ENCODE data around the gene EYS. TPM values are rescaled to one million over a fixed set of nuclear protein-coding genes. Genes with fewer than 3 reads are reported as not detected.

The EYS gene
- total and polyA plus RNA-seq, 2 donors from 2014 or later = not detected

- no peaks in the 10 kb centered on the region for H3K4me1 ChIP-seq (ENCODE audit: control insufficient read depth in 2 of 3, insufficient read depth in 2 of 3, low read depth in 1 of 3, low read length in 3 of 3)
- no peak overlapping the region for H3K4me3 ChIP-seq (ENCODE audit: low read length in 3 of 3)
- TF ChIP-seq CTCF (IDR thresholded peaks at IDR 0.05; ENCODE audit: borderline replicate concordance, extremely low read depth, insufficient read depth) = no peak
- no peak overlapping the region for H3K9ac ChIP-seq (ENCODE audit: low read length in 3 of 3)
- no peaks in the 10 kb centered on the region for H3K36me3 ChIP-seq (ENCODE audit: control insufficient read depth in 2 of 3, insufficient read depth in 3 of 3, low read length in 3 of 3)
- no peaks in the 10 kb centered on the region for H3K27me3 ChIP-seq (ENCODE audit: control insufficient read depth, insufficient read depth, low read length)
- FAIRE-seq (no peak), DNase-seq (no peak)
- intact Hi-C loops (cut with DNase I) = no loop called here
- H3K27ac ChIP-seq (ENCODE audit: low read depth in 2 of 2, low read length in 2 of 2) = no peak overlapping the region
- H3K9me3 ChIP-seq (ENCODE audit: control insufficient read depth in 2 of 3, insufficient read depth in 1 of 3, low read length in 3 of 3) = no peaks in the 10 kb centered on the region
Observed at GRCh38 chr6:65055545-65055944, 651.5 kb downstream of the EYS start.

GRCh38 chr6:65052626-65053025, 654.4 kb downstream of the EYS start:
- TF ChIP-seq CTCF (IDR thresholded peaks at IDR 0.05; ENCODE audit: borderline replicate concordance, extremely low read depth, insufficient read depth) = no peak
- no peaks in the 10 kb centered on the region for H3K9me3 ChIP-seq (ENCODE audit: control insufficient read depth in 2 of 3, insufficient read depth in 1 of 3, low read length in 3 of 3)
- H3K27ac ChIP-seq (ENCODE audit: low read depth in 2 of 2, low read length in 2 of 2) = no peak overlapping the region
- H3K4me1 ChIP-seq (ENCODE audit: control insufficient read depth in 2 of 3, insufficient read depth in 2 of 3, low read depth in 1 of 3, low read length in 3 of 3) = no peaks in the 10 kb centered on the region
- no peak for FAIRE-seq
- no peaks in the 10 kb centered on the region for H3K36me3 ChIP-seq (ENCODE audit: control insufficient read depth in 2 of 3, insufficient read depth in 3 of 3, low read length in 3 of 3)
- H3K27me3 ChIP-seq (ENCODE audit: control insufficient read depth, insufficient read depth, low read length) = no peaks in the 10 kb centered on the region
- no peak overlapping the region for H3K9ac ChIP-seq (ENCODE audit: low read length in 3 of 3)
- no peak overlapping the region for H3K4me3 ChIP-seq (ENCODE audit: low read length in 3 of 3)
- intact Hi-C loops (cut with DNase I) = no loop called here
- no peak for DNase-seq

- no peak for DNase-seq
- Histone ChIP-seq H3K9ac (ENCODE audit: low read length in 3 of 3) (no peak overlapping the region), H3K4me3 (ENCODE audit: low read length in 3 of 3) (no peak overlapping the region), H3K9me3 (ENCODE audit: control insufficient read depth in 2 of 3, insufficient read depth in 1 of 3, low read length in 3 of 3) (no peaks in the 10 kb centered on the region), H3K27ac (ENCODE audit: low read depth in 2 of 2, low read length in 2 of 2) (no peak overlapping the region), H3K36me3 (ENCODE audit: control insufficient read depth in 2 of 3, insufficient read depth in 3 of 3, low read length in 3 of 3) (no peaks in the 10 kb centered on the region), H3K27me3 (ENCODE audit: control insufficient read depth, insufficient read depth, low read length) (no peaks in the 10 kb centered on the region), H3K4me1 (ENCODE audit: control insufficient read depth in 2 of 3, insufficient read depth in 2 of 3, low read depth in 1 of 3, low read length in 3 of 3) (no peaks in the 10 kb centered on the region)
- no peak for FAIRE-seq
- no peak for TF ChIP-seq CTCF (IDR thresholded peaks at IDR 0.05; ENCODE audit: borderline replicate concordance, extremely low read depth, insufficient read depth)
- intact Hi-C loops (cut with DNase I) = no loop called here
Observed at GRCh38 chr6:65045801-65046200, 661.2 kb downstream of the EYS start.

- no peaks in the 10 kb centered on the region for H3K9me3 ChIP-seq (ENCODE audit: control insufficient read depth in 2 of 3, insufficient read depth in 1 of 3, low read length in 3 of 3)
- H3K36me3 ChIP-seq (ENCODE audit: control insufficient read depth in 2 of 3, insufficient read depth in 3 of 3, low read length in 3 of 3) = no peaks in the 10 kb centered on the region
- H3K27ac ChIP-seq (ENCODE audit: low read depth in 2 of 2, low read length in 2 of 2) = no peak overlapping the region
- intact Hi-C loops (cut with DNase I) = no loop called here
- no peak overlapping the region for H3K9ac ChIP-seq (ENCODE audit: low read length in 3 of 3)
- H3K27me3 ChIP-seq (ENCODE audit: control insufficient read depth, insufficient read depth, low read length) = no peaks in the 10 kb centered on the region
- H3K4me3 ChIP-seq (ENCODE audit: low read length in 3 of 3) = no peak overlapping the region
- H3K4me1 ChIP-seq (ENCODE audit: control insufficient read depth in 2 of 3, insufficient read depth in 2 of 3, low read depth in 1 of 3, low read length in 3 of 3) = no peaks in the 10 kb centered on the region
- TF ChIP-seq CTCF (IDR thresholded peaks at IDR 0.05; ENCODE audit: borderline replicate concordance, extremely low read depth, insufficient read depth) = no peak
- no peak for DNase-seq
- no peak for FAIRE-seq
Observed at GRCh38 chr6:65014006-65014405, 693.0 kb downstream of the EYS start.

All from kidney (tissue), 14 donors.